GM21423 (cell line): Measurements from ENCODE around the gene ORMDL3.
"Not testable (repeated sequence)": the region's sequence is repeated elsewhere in the genome, so short reads cannot be mapped to it uniquely, and the experiment has no call there.

Experiments used
- ATAC-seq: cut with Tn5 transposase; IDR thresholded peaks from one replicate; pipeline ENCODE4 v1.9.1; 2021; ENCODE audit warnings: mild to moderate bottlenecking, moderate library complexity; ENCODE audit not compliant: unreplicated experiment

ORMDL3 gene

DNA sequence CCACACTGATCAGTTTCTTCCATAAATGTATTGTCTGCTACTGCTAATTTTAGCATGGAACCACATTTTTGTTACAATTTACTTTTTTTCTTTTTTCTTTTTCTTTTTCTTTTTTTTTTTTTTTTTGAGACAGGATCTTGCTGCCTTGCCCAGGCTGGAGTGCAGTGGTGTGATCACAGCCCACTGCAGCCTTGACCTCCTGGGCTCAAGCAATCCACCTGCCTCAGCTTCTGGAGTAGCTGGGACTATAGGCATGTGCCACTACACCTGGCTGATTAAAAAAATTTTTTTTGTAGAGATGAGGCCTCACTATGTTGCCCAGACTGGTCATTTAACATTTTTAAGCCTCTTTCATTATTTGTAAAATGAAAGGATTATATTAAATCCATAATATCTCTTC is 40.3 kb downstream of the ORMDL3 start:
- no peak for ATAC-seq

DNA sequence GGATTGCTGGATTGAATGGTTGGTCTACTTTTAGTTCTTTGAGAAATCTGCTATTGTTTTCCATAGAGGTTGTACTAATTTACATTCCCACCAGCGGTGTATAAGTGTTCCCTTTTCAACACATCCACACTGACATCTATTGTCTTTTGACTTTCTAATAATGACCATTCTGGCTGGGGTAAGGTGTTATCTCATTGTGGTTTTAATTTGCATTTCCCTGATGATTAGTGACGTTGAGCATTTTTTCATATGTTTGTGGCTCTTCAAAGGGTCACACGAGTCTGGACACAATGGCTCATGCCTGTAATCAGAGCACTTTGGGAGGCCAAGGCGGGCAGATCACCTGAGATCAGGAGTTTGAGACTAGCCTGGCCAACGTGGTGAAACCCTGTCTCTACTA is 41.3 kb downstream of the ORMDL3 start:
- ATAC-seq = not testable (repeated sequence)

DNA sequence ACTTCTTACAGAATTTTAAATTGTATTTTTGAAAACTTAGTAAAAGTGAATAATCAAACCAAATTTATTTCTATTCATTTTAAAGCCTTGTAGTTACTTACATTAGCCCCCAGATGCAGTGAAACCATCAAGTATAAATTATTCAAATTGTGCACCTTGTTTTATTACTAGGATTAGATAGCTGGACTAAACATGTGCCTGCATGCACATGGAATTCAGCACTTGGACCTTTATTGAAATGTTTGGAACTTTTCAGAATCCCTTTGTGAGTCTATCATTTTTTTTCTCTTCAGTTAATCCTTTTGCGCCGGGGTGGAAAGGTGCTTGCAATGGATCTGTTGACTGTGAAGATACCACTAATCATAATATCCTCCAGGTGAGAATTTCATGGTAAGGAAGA is 54.6 kb downstream of the ORMDL3 start:
- no peak for ATAC-seq

DNA sequence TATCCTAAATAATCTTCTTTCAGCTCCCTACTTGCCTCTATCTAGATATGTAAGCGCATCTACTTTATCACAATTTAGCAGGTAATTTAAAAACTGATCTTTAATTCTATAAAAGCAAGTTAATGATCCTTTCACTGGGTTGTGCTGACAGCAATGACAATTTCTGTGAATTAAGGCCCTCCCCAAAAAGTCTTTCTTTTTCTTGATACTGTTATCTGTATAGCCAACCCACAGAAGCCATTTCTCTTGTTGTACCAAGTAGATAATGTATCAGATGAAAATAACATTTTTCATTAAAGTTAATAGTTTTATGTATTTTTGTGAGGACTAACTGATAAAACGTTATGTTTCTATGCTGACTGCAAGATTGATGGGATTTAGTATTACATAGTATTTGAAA is 55.6 kb downstream of the ORMDL3 start:
- no peak for ATAC-seq
